HG03354 (cell line): Measurements from ENCODE around the gene PDE4D.
"Not testable (repeated sequence)": the region's sequence is repeated elsewhere in the genome, so short reads cannot be mapped to it uniquely, and the experiment has no call there.

Source experiments
- ATAC-seq: cut with Tn5 transposase; IDR thresholded peaks from one replicate; pipeline ENCODE4 v1.9.1; 2021; ENCODE audit warnings: mild to moderate bottlenecking; ENCODE audit not compliant: unreplicated experiment, poor library complexity, severe bottlenecking

PDE4D gene

GRCh38 chr5:59001716-59002115, 891.8 kb downstream of the PDE4D start:
- ATAC-seq, result no peak

- ATAC-seq, result no peak
Measured at GRCh38 chr5:59001154-59001553, 892.4 kb downstream of the PDE4D start.

GRCh38 chr5:59000211-59000610, 893.3 kb downstream of the PDE4D start:
- no peak for ATAC-seq

GRCh38 chr5:58999804-59000203, 893.7 kb downstream of the PDE4D start:
- ATAC-seq, result no peak

GRCh38 chr5:58998544-58998943, 895.0 kb downstream of the PDE4D start:
- ATAC-seq, result no peak

- ATAC-seq, result not testable (repeated sequence)
Measured at GRCh38 chr5:58995779-58996178, 897.7 kb downstream of the PDE4D start.

- no peak for ATAC-seq
Measured at GRCh38 chr5:58993461-58993860, 900.1 kb downstream of the PDE4D start.

GRCh38 chr5:58988938-58989337, 904.6 kb downstream of the PDE4D start:
- ATAC-seq, result no peak

- no peak for ATAC-seq
Measured at GRCh38 chr5:58987193-58987592, 906.3 kb downstream of the PDE4D start.

- no peak for ATAC-seq
Measured at GRCh38 chr5:58986281-58986680, 907.2 kb downstream of the PDE4D start.

GRCh38 chr5:58985759-58986158, 907.8 kb downstream of the PDE4D start:
- ATAC-seq, result no peak

GRCh38 chr5:58985311-58985710, 908.2 kb downstream of the PDE4D start:
- no peak for ATAC-seq

- ATAC-seq, result no peak
Measured at GRCh38 chr5:58983526-58984452, 909.7 kb downstream of the PDE4D start.

- ATAC-seq, result no peak
Measured at GRCh38 chr5:58980890-58981289, 912.6 kb downstream of the PDE4D start.

GRCh38 chr5:58979090-58979489, 914.4 kb downstream of the PDE4D start:
- ATAC-seq, result no peak

- no peak for ATAC-seq
Measured at GRCh38 chr5:58974601-58975000, 918.9 kb downstream of the PDE4D start.

GRCh38 chr5:58974083-58974482, 919.4 kb downstream of the PDE4D start:
- ATAC-seq, result no peak

- no peak for ATAC-seq
Measured at GRCh38 chr5:58972301-58972700, 921.2 kb downstream of the PDE4D start.

- no peak for ATAC-seq
Measured at GRCh38 chr5:58970766-58971165, 922.8 kb downstream of the PDE4D start.

- no peak for ATAC-seq
Measured at GRCh38 chr5:58969795-58970194, 923.7 kb downstream of the PDE4D start.

- ATAC-seq, result no peak
Measured at GRCh38 chr5:58969253-58969652, 924.3 kb downstream of the PDE4D start.

- ATAC-seq, result no peak
Measured at GRCh38 chr5:58968350-58968749, 925.2 kb downstream of the PDE4D start.
